Measurements from ENCODE around the gene PARL. TPM values are rescaled to one million over a fixed set of nuclear protein-coding genes. Genes with fewer than 3 reads are reported as not detected.

The PARL gene
- total RNA-seq, 3 donors from 2014 or later, result 67.0 to 71.8 (median 68.9) TPM

GRCh38 chr3:183797996-183798395, 86.7 kb downstream of the PARL start:
- Histone ChIP-seq H3K4me3 (no peak overlapping the region), H3K36me3 (ENCODE audit: low read depth) (no peaks in the 10 kb centered on the region), H3K4me1 (ENCODE audit: low read depth) (no peaks in the 10 kb centered on the region), H3K9me3 (no peaks in the 10 kb centered on the region)
- DNase-seq (no peak), ATAC-seq (no peak)
- intact Hi-C loops (cut with DNase I, micrococcal nuclease), result no loop called here
- no peak for TF ChIP-seq CTCF (IDR thresholded peaks at IDR 0.05)

GRCh38 chr3:183796372-183796771, 88.3 kb downstream of the PARL start:
- no peak for TF ChIP-seq CTCF (IDR thresholded peaks at IDR 0.05)
- intact Hi-C loops (cut with DNase I, micrococcal nuclease), result no loop called here

GRCh38 chr3:183794452-183794851, 90.2 kb downstream of the PARL start:
- H3K36me3 ChIP-seq (ENCODE audit: low read depth), result no peaks in the 10 kb centered on the region
- no peak for ATAC-seq
- TF ChIP-seq CTCF (IDR thresholded peaks at IDR 0.05), result no peak
- intact Hi-C loops (cut with DNase I, micrococcal nuclease), result no loop called here
- H3K9me3 ChIP-seq, result no peaks in the 10 kb centered on the region
- DNase-seq, result no peak
- no peak overlapping the region for H3K4me3 ChIP-seq
- H3K4me1 ChIP-seq (ENCODE audit: low read depth), result no peaks in the 10 kb centered on the region

More at GRCh38 chr3:183796372-183796771, 88.3 kb downstream of the PARL start:
- no peaks in the 10 kb centered on the region for H3K36me3 ChIP-seq (ENCODE audit: low read depth)
- H3K4me3 ChIP-seq, result no peak overlapping the region
- DNase-seq (no peak), ATAC-seq (no peak)
- H3K9me3 ChIP-seq, result no peaks in the 10 kb centered on the region
- no peaks in the 10 kb centered on the region for H3K4me1 ChIP-seq (ENCODE audit: low read depth)

- Histone ChIP-seq H3K9me3 (no peaks in the 10 kb centered on the region), H3K36me3 (ENCODE audit: low read depth) (no peaks in the 10 kb centered on the region), H3K4me1 (ENCODE audit: low read depth) (no peaks in the 10 kb centered on the region), H3K4me3 (no peak overlapping the region)
- no peak for TF ChIP-seq CTCF (IDR thresholded peaks at IDR 0.05)
- ATAC-seq (no peak), DNase-seq (no peak)
- intact Hi-C loops (cut with DNase I, micrococcal nuclease), result no loop called here
Observed at GRCh38 chr3:183792976-183793375, 91.7 kb downstream of the PARL start.

- Histone ChIP-seq H3K36me3 (ENCODE audit: low read depth) (peaks cover 3% of the 10 kb centered on the region), H3K4me1 (ENCODE audit: low read depth) (no peaks in the 10 kb centered on the region)
- ATAC-seq, result no peak
Observed at GRCh38 chr3:183790700-183791099, 94.0 kb downstream of the PARL start.

More at GRCh38 chr3:183790700-183791099, 94.0 kb downstream of the PARL start:
- no peak for TF ChIP-seq CTCF (IDR thresholded peaks at IDR 0.05)
- no peaks in the 10 kb centered on the region for H3K9me3 ChIP-seq
- DNase-seq, result no peak
- no peak overlapping the region for H3K4me3 ChIP-seq
- intact Hi-C loops (cut with DNase I, micrococcal nuclease), result no loop called here

Data from mucosa of descending colon (tissue), 3 donors.